Measurements from ENCODE around the gene TEX26. TPM values are rescaled to one million over a fixed set of nuclear protein-coding genes. Genes with fewer than 3 reads are reported as not detected.

Gene TEX26
- polyA plus RNA-seq, 3 donors: not detected

GRCh38 chr13:30892966-30893365, 39.5 kb upstream of the TEX26 start:
- H3K9ac ChIP-seq (ENCODE audit: insufficient read depth, low read length, poor library complexity, severe bottlenecking): no peak overlapping the region
- Mint-ChIP-seq H3K36me3 (no peaks in the 10 kb centered on the region), H3K27ac (no peak overlapping the region), H3K4me1 (no peaks in the 10 kb centered on the region), H3K4me3 (no peak overlapping the region), H3K27me3 (ENCODE audit: low read depth in 3 of 3) (peaks cover 3 to 11% (median 5%) of the 10 kb centered on the region in 3 donors), H3K9me3 (peaks cover 0 to 8% (median 3%) of the 10 kb centered on the region in 7 donors)
- H4K20me1 ChIP-seq (ENCODE audit: insufficient read depth, low read length): no peaks in the 10 kb centered on the region
- TF ChIP-seq, protein P1, sequence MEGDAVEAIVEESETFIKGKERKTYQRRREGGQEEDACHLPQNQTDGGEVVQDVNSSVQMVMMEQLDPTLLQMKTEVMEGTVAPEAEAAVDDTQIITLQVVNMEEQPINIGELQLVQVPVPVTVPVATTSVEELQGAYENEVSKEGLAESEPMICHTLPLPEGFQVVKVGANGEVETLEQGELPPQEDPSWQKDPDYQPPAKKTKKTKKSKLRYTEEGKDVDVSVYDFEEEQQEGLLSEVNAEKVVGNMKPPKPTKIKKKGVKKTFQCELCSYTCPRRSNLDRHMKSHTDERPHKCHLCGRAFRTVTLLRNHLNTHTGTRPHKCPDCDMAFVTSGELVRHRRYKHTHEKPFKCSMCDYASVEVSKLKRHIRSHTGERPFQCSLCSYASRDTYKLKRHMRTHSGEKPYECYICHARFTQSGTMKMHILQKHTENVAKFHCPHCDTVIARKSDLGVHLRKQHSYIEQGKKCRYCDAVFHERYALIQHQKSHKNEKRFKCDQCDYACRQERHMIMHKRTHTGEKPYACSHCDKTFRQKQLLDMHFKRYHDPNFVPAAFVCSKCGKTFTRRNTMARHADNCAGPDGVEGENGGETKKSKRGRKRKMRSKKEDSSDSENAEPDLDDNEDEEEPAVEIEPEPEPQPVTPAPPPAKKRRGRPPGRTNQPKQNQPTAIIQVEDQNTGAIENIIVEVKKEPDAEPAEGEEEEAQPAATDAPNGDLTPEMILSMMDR (IDR thresholded peaks at IDR 0.05): peak; percentile 36
- H3K27ac ChIP-seq (ENCODE audit: low read depth in 1 of 2, low read length in 2 of 2): no peak overlapping the region
- intact Hi-C loops (cut with micrococcal nuclease): no loop called here
- H3K4me2 ChIP-seq (replicated peaks; ENCODE audit: extremely low read depth, low read length, poor library complexity, severe bottlenecking): no peak overlapping the region
- no peaks in the 10 kb centered on the region for H3K27me3 ChIP-seq (ENCODE audit: control insufficient read depth in 2 of 2, insufficient read depth in 2 of 2, low read length in 2 of 2)
- no peak overlapping the region for H3K4me3 ChIP-seq (replicated peaks in 1 of 3; ENCODE audit: low read depth in 2 of 3, low read length in 3 of 3)
- no peak overlapping the region for H2AFZ ChIP-seq (ENCODE audit: insufficient read depth, low read depth, low read length, poor library complexity, severe bottlenecking)
- H3K9me3 ChIP-seq (replicated peaks in 1 of 2; ENCODE audit: control insufficient read depth in 1 of 2, insufficient read depth in 1 of 2, low read length in 2 of 2): no peaks in the 10 kb centered on the region
- WGBS (ENCODE audit: insufficient coverage): 47% methylated on average over 3 of the region's 6 CpGs
- no peak for DNase-seq
- no peaks in the 10 kb centered on the region for H3K36me3 ChIP-seq (replicated peaks in 1 of 2; ENCODE audit: control insufficient read depth in 1 of 2, insufficient read depth in 2 of 2, low read length in 2 of 2)
- H3K79me2 ChIP-seq (ENCODE audit: insufficient read depth, low read length): no peaks in the 10 kb centered on the region
- no peaks in the 10 kb centered on the region for H3K4me1 ChIP-seq (ENCODE audit: control insufficient read depth in 1 of 2, insufficient read depth in 2 of 2, low read length in 2 of 2)

DNA sequence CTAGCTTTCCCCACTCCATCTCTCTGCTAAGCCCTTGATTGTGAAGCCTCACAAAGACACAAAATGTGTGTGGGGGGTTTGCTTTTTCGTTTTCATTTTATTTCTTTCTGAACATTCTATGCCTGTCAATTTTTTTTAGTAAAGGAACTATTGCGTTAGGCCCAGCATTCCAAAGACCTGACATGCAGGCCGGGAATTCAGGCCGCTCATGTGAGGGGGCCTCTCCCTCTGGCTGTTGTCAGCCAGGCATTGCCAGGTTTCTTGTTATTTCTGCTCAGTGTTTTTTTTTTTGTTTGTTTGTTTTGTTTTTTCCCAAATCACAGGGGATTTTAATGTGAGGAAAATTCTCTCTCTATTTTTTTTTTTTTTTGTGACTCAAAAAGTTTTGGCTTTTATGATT, 36.7 kb upstream of the TEX26 start:
- H4K20me1 ChIP-seq (ENCODE audit: insufficient read depth, low read length): no peaks in the 10 kb centered on the region
- H3K9ac ChIP-seq (ENCODE audit: insufficient read depth, low read length, poor library complexity, severe bottlenecking): no peak overlapping the region
- H3K79me2 ChIP-seq (ENCODE audit: insufficient read depth, low read length): no peaks in the 10 kb centered on the region
- no peak overlapping the region for H3K27ac Mint-ChIP-seq
- TF ChIP-seq, protein P1 (IDR thresholded peaks at IDR 0.05): no peak
- WGBS (ENCODE audit: insufficient coverage): 100% methylated on average over 1 of the region's 4 CpGs
- H3K4me1 ChIP-seq (ENCODE audit: control insufficient read depth in 1 of 2, insufficient read depth in 2 of 2, low read length in 2 of 2): no peaks in the 10 kb centered on the region
- intact Hi-C loops (cut with micrococcal nuclease): no loop called here
- H3K4me2 ChIP-seq (replicated peaks; ENCODE audit: extremely low read depth, low read length, poor library complexity, severe bottlenecking): no peak overlapping the region
- H3K4me1 Mint-ChIP-seq: no peaks in the 10 kb centered on the region
- H3K36me3 Mint-ChIP-seq: no peaks in the 10 kb centered on the region
- H3K4me3 Mint-ChIP-seq: no peak overlapping the region
- H3K27me3 ChIP-seq (ENCODE audit: control insufficient read depth in 2 of 2, insufficient read depth in 2 of 2, low read length in 2 of 2): peaks cover 8 to 11% of the 10 kb centered on the region in 2 donors
- H3K27me3 Mint-ChIP-seq (ENCODE audit: low read depth in 3 of 3): peaks cover 8 to 11% (median 10%) of the 10 kb centered on the region in 3 donors
- H3K36me3 ChIP-seq (replicated peaks in 1 of 2; ENCODE audit: control insufficient read depth in 1 of 2, insufficient read depth in 2 of 2, low read length in 2 of 2): no peaks in the 10 kb centered on the region
- peaks cover 0 to 7% (median 0%) of the 10 kb centered on the region in 7 donors for H3K9me3 Mint-ChIP-seq
- no peak overlapping the region for H3K27ac ChIP-seq (ENCODE audit: low read depth in 1 of 2, low read length in 2 of 2)
- H3K9me3 ChIP-seq (replicated peaks in 1 of 2; ENCODE audit: control insufficient read depth in 1 of 2, insufficient read depth in 1 of 2, low read length in 2 of 2): no peaks in the 10 kb centered on the region
- no peak overlapping the region for H3K4me3 ChIP-seq (replicated peaks in 1 of 3; ENCODE audit: low read depth in 2 of 3, low read length in 3 of 3)
- no peak for DNase-seq
- no peak overlapping the region for H2AFZ ChIP-seq (ENCODE audit: insufficient read depth, low read depth, low read length, poor library complexity, severe bottlenecking)

Data from CD14-positive monocyte (primary cell).